GM10248 (cell line): ENCODE results near the gene YY1.

Experiments used
- CTCF ChIA-PET: fragments of 300-600 bp; sonication (Branson Sonifier 250); formaldehyde crosslinking; extraction: SDS; loops from one replicate; lab custom pipeline; 2021; ENCODE audit warnings: antibody characterized with exemption; lab: Yijun Ruan, JAX
- POLR2A ChIA-PET: fragments of 350-650 bp; sonication (Branson Sonifier 250); formaldehyde crosslinking; extraction: SDS; loops from one replicate; lab custom pipeline; 2020; ENCODE audit warnings: antibody characterized with exemption; lab: Yijun Ruan, JAX
- DNase-seq: peaks from one replicate; pipeline ENCODE4 v3.0.0; 2012; ENCODE audit errors: extremely low spot score
- CTCF ChIP-seq: IDR thresholded peaks from 2 replicates; pipeline ENCODE4 v1.5.1; 2012; ENCODE audit warnings: mild to moderate bottlenecking, low read depth; ENCODE audit errors: extremely low read depth, missing control alignments, control extremely low read depth

YY1 gene

DNA sequence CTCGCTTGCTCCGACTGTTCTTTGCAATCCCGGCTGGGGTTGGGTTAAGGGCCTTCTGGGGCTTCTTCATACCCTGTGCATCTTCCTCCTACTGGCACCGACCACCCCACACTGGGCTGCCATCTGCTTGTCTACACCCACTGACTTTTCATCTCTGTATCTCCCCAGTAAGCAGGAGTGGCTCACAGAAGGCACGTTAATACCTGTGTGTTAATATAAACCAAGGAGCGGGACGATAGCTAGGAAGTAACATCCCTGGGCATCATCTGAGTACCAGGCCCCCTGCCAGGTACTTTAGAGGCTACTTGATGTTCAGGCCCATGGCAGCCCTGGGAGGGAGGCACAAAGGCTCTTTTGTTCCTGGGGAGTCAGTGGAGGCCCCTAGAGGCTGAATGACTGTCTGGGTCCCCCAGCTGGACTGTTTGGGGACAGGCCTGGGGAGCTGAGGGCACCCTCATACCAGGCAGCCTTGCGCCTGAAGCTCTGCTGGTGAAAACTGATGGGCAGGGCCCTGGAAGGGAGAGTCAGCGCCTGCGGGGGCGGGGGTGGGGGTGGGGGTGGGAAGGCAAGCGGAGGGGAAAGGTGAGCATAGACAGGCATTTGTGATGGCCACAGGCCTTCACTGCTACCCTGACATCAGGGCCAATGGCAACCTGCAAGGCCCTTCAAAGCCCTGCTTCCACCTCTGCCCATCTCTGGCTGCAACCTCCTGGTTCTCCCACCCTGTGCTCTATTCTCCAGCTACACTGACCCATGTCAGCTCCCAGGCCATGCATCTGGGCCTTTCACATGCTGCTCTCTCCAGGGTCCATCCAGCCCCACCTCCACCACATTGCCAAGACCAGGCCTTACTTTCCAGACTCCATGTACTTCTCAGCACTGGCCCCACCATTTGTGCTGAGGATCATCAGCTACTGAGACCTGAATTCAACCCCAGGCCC lies 45.3 kb upstream of the YY1 start:
- ChIA-PET POLR2A (interaction anchor here (0.5 to 0.9 kb wide), 2 partner anchors 29 to 49 kb away, joined by 3 read pairs; no protein-coding TSS in a partner anchor), CTCF (interaction anchor here (0.6 to 5.4 kb wide), 84 partner anchors 8 to 463 kb away, joined by 3 to 55 read pairs (median 5); partner anchors contain the start of gene DEGS2)
- peak; percentile 11 for TF ChIP-seq CTCF
- DNase-seq, result peak; percentile 45

- no peak for DNase-seq
- CTCF ChIA-PET, result no interaction called here
- POLR2A ChIA-PET, result interaction anchor here (0.7 kb wide), 1 partner anchor 1524 kb away, joined by 3 read pairs; no protein-coding TSS in a partner anchor
- TF ChIP-seq CTCF, result no peak
These were observed 39.6 kb upstream of the YY1 start for GRCh38 chr14:100199240-100199860.

GRCh38 chr14:100200311-100200710 lies 38.6 kb upstream of the YY1 start:
- POLR2A ChIA-PET, result no interaction called here
- CTCF ChIA-PET, result no interaction called here

DNA sequence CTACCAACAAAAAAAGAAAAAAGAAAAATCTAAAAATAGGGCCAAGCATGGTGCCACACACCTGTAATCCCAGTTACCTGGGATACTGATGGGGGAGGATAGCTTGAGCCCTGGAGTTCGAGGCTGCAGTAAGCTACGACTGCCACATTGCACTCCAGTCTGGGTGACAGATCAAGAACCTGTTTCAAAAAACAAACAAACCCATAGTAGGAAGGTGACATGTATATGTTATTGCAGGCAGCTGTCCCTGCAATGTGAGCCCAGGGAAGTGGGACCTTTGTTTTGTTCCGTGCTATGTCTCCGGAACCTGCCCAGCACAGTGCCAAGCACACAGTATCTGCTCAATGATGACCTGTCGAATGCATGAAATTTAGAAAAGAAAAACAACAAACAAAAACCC lies 37.2 kb upstream of the YY1 start:
- ChIA-PET POLR2A (no interaction called here), CTCF (interaction anchor here (1.1 kb wide), 1 partner anchor 9 kb away, joined by 5 read pairs; no protein-coding TSS in a partner anchor)
- no peak for TF ChIP-seq CTCF
- DNase-seq, result no peak

More at GRCh38 chr14:100200311-100200710, 38.6 kb upstream of the YY1 start:
- TF ChIP-seq CTCF, result no peak
- no peak for DNase-seq

DNA sequence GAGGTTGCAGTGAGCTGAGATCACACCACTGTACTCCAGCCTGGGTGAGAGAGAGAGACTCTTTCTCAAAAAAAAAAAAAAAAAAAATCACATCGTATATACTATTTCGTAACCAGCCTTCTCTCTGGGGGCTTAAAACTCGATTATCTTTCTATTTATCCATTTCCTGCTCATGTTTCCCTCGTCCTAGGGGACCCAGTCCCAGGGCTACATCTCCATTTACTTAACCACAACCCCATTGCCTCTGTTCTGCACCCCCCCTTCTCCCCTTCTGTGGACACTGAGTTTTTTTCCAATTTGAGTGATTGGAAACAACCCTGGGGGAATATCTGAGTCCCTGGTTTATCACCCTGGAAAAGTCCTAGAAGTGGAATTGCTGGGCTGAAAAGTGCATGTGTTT lies 36.2 kb upstream of the YY1 start:
- ChIA-PET CTCF (interaction anchor here (0.8 to 6.3 kb wide), 2 partner anchors 10 to 95 kb away, joined by 3 to 55 read pairs; no protein-coding TSS in a partner anchor), POLR2A (no interaction called here)
- no peak for TF ChIP-seq CTCF
- no peak for DNase-seq

DNA sequence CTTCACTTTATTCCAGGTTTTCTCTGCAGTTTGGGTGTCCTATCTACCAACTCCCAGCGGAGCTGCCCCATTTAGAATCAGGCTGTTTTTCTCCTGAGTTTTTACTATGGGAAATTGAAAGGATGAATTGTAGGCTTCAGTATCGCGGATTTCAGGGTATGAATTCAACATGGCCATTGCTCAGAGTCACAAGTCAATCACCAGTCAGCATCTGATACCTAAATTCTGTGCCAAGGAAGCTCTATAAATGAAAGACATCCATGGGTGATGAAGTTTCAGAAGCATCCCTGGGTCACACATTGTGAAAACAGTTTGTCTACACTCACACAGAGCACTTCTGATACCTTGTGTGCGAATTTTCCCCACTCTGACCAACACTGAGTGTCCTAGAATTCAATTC lies 35.8 kb upstream of the YY1 start:
- TF ChIP-seq CTCF, result no peak
- DNase-seq, result no peak
- CTCF ChIA-PET, result interaction anchor here (0.8 to 6.3 kb wide), 3 partner anchors 10 to 95 kb away, joined by 3 to 55 read pairs (median 4); no protein-coding TSS in a partner anchor
- POLR2A ChIA-PET, result no interaction called here
